GM12878 (cell line): ENCODE results near the gene ADAD1.

Source experiments
- BCL3 ChIP-seq: IDR thresholded peaks from 2 replicates; pipeline ENCODE4 v1.6.1; 2011; ENCODE audit warnings: borderline replicate concordance, low read depth, mild to moderate bottlenecking, moderate library complexity, low read length; ENCODE audit not compliant: insufficient read depth, poor library complexity, severe bottlenecking
- BHLHE40 ChIP-seq, 2 experiments: fragments of 450-650 bp in 1 of 2; IDR thresholded peaks; 2 replicates each; pipeline ENCODE4 v1.6.1; 2011 to 2017; ENCODE audit warnings: low read depth in 2 of 2, borderline replicate concordance in 1 of 2, improper control_type of control experiment in 1 of 2, low read length in 1 of 2, mild to moderate bottlenecking in 1 of 2
- FOXM1 ChIP-seq: IDR thresholded peaks from 2 replicates; pipeline ENCODE4 v1.6.1; 2012; ENCODE audit warnings: low read depth, mild to moderate bottlenecking, inconsistent platforms, low read length, moderate library complexity
- PAX5 ChIP-seq: IDR thresholded peaks from 2 replicates; pipeline ENCODE4 v1.6.1; 2011; ENCODE audit warnings: low read depth, low read length, borderline replicate concordance
- POLR2AphosphoS5 ChIP-seq: IDR thresholded peaks from 2 replicates; pipeline ENCODE4 v1.6.1; 2011; ENCODE audit warnings: mild to moderate bottlenecking, low read length, inconsistent platforms
- RAD51 ChIP-seq: fragments of 450-650 bp; IDR thresholded peaks from 2 replicates; pipeline ENCODE4 v1.6.1; 2016; ENCODE audit warnings: moderate library complexity, mild to moderate bottlenecking, inconsistent platforms
- RFX5 ChIP-seq: IDR thresholded peaks from 2 replicates; pipeline ENCODE4 v1.6.1; 2011; ENCODE audit warnings: low read depth, low read length, improper control_type of control experiment
- TCF7 ChIP-seq: IDR thresholded peaks from 2 replicates; pipeline ENCODE4 v1.6.1; 2014; ENCODE audit warnings: antibody characterized with exemption, borderline replicate concordance
- TF ChIP-seq, protein P1 (sequence below), 3 experiments: IDR thresholded peaks in 2 of 3; conservative IDR thresholded peaks in 1 of 3; 2 replicates each; pipeline ENCODE4 v1.5.1; 2011; ENCODE audit warnings: low read depth in 3 of 3, low read length in 3 of 3, mild to moderate bottlenecking in 3 of 3, control low read depth in 2 of 3, moderate library complexity in 2 of 3, inconsistent platforms in 1 of 3, mixed read lengths in 1 of 3; ENCODE audit not compliant: control insufficient read depth in 2 of 3, insufficient read depth in 1 of 3; ENCODE audit errors: extremely low read depth in 1 of 3
- TF ChIP-seq, protein P2 (sequence below): IDR thresholded peaks from 2 replicates; pipeline ENCODE4 v1.6.1; 2012; ENCODE audit warnings: mild to moderate bottlenecking, low read depth, low read length

DNA sequence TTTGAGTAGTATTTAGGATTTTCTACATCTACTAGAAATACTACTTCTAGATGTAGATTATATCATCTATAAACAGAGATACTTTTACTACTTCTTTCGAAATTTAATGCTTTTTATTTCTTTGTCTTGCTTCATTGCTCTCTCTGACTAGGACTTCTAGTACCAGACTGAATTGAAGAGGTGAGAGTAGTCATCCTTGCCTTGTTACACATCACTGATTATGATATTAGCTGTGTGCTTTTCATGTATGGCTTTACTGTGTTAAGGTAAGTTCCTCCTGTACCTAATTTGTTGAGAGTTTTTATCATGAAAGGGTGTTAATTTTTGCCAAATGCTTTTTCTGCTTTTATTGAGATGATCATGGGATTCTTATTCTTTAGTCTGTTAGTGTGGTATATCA is 97.3 kb downstream of the ADAD1 start:
- no peak for TF ChIP-seq POLR2AphosphoS5
- TF ChIP-seq BHLHE40 (IDR thresholded peaks at IDR 0.05; ENCODE audit: borderline replicate concordance in 1 of 2, low read depth in 2 of 2, low read length in 1 of 2) = no peak
- TF ChIP-seq, protein P1, sequence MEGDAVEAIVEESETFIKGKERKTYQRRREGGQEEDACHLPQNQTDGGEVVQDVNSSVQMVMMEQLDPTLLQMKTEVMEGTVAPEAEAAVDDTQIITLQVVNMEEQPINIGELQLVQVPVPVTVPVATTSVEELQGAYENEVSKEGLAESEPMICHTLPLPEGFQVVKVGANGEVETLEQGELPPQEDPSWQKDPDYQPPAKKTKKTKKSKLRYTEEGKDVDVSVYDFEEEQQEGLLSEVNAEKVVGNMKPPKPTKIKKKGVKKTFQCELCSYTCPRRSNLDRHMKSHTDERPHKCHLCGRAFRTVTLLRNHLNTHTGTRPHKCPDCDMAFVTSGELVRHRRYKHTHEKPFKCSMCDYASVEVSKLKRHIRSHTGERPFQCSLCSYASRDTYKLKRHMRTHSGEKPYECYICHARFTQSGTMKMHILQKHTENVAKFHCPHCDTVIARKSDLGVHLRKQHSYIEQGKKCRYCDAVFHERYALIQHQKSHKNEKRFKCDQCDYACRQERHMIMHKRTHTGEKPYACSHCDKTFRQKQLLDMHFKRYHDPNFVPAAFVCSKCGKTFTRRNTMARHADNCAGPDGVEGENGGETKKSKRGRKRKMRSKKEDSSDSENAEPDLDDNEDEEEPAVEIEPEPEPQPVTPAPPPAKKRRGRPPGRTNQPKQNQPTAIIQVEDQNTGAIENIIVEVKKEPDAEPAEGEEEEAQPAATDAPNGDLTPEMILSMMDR (IDR thresholded peaks at IDR 0.05 in 2 of 3, conservative IDR thresholded peaks at IDR 0.05 in 1 of 3; ENCODE audit: control insufficient read depth in 2 of 3, extremely low read depth in 1 of 3, insufficient read depth in 1 of 3, low read depth in 3 of 3, low read length in 3 of 3) = no peak
- TF ChIP-seq BCL3 = no peak
- TF ChIP-seq RFX5 = no peak
- no peak for TF ChIP-seq TCF7
- TF ChIP-seq FOXM1 = no peak
- TF ChIP-seq PAX5 = no peak
- TF ChIP-seq RAD51 = no peak
- TF ChIP-seq, protein P2, sequence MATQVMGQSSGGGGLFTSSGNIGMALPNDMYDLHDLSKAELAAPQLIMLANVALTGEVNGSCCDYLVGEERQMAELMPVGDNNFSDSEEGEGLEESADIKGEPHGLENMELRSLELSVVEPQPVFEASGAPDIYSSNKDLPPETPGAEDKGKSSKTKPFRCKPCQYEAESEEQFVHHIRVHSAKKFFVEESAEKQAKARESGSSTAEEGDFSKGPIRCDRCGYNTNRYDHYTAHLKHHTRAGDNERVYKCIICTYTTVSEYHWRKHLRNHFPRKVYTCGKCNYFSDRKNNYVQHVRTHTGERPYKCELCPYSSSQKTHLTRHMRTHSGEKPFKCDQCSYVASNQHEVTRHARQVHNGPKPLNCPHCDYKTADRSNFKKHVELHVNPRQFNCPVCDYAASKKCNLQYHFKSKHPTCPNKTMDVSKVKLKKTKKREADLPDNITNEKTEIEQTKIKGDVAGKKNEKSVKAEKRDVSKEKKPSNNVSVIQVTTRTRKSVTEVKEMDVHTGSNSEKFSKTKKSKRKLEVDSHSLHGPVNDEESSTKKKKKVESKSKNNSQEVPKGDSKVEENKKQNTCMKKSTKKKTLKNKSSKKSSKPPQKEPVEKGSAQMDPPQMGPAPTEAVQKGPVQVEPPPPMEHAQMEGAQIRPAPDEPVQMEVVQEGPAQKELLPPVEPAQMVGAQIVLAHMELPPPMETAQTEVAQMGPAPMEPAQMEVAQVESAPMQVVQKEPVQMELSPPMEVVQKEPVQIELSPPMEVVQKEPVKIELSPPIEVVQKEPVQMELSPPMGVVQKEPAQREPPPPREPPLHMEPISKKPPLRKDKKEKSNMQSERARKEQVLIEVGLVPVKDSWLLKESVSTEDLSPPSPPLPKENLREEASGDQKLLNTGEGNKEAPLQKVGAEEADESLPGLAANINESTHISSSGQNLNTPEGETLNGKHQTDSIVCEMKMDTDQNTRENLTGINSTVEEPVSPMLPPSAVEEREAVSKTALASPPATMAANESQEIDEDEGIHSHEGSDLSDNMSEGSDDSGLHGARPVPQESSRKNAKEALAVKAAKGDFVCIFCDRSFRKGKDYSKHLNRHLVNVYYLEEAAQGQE = no peak
